CD4-positive, alpha-beta T cell treated with Interleukin-15 for 4 hours (primary cell): Measurements from ENCODE around the gene IL16.

Experiments
- DNase-seq: peaks from one replicate; pipeline ENCODE4 v3.0.0-alpha.2; 2020; ENCODE audit warnings: low spot score

The IL16 gene

GRCh38 chr15:81256916-81257315, 60.2 kb downstream of the IL16 start:
- DNase-seq = no peak

- DNase-seq = no peak
These were observed 60.8 kb downstream of the IL16 start for GRCh38 chr15:81257435-81257834.

GRCh38 chr15:81258455-81258854, 61.8 kb downstream of the IL16 start:
- no peak for DNase-seq

GRCh38 chr15:81259760-81260298, 63.1 kb downstream of the IL16 start:
- no peak for DNase-seq

GRCh38 chr15:81261172-81261811, 64.6 kb downstream of the IL16 start:
- no peak for DNase-seq

- DNase-seq = no peak
These were observed 66.8 kb downstream of the IL16 start for GRCh38 chr15:81263477-81263876.

- DNase-seq = no peak
These were observed 67.6 kb downstream of the IL16 start for GRCh38 chr15:81264072-81264857.

GRCh38 chr15:81265256-81265943, 68.7 kb downstream of the IL16 start:
- DNase-seq = no peak

- DNase-seq = peak; percentile 80
These were observed 69.5 kb downstream of the IL16 start for GRCh38 chr15:81265944-81266775.

- no peak for DNase-seq
These were observed 71.7 kb downstream of the IL16 start for GRCh38 chr15:81268340-81268739.

- DNase-seq = no peak
These were observed 72.4 kb downstream of the IL16 start for GRCh38 chr15:81268881-81269601.

GRCh38 chr15:81270188-81270587, 73.5 kb downstream of the IL16 start:
- no peak for DNase-seq

- DNase-seq = no peak
These were observed 74.3 kb downstream of the IL16 start for GRCh38 chr15:81270781-81271491.

GRCh38 chr15:81271761-81272644, 75.3 kb downstream of the IL16 start:
- no peak for DNase-seq

GRCh38 chr15:81273200-81273599, 76.5 kb downstream of the IL16 start:
- no peak for DNase-seq

GRCh38 chr15:81273855-81274254, 77.2 kb downstream of the IL16 start:
- DNase-seq = no peak

GRCh38 chr15:81274255-81274654, 77.6 kb downstream of the IL16 start:
- no peak for DNase-seq

GRCh38 chr15:81274931-81275707, 78.4 kb downstream of the IL16 start:
- peak; percentile 81 for DNase-seq
